HCT116 (cell line): Measurements from ENCODE around the gene SYNE2. TPM values are rescaled to one million over a fixed set of nuclear protein-coding genes. Genes with fewer than 3 reads are reported as not detected.

Source experiments
- ATAC-seq: fragments of 200-7000 bp; cut with Tn5 transposase; 2 replicates; pipeline ENCODE4 v1.9.1; 2020; ENCODE audit warnings: mild to moderate bottlenecking, moderate library complexity
- BruUV-seq: library from RNA; stranded (reverse); fragments of 400-500 nt; replicated peaks from 2 replicates; lab custom pipeline; 2021; lab: Mats Ljungman, UMichigan
- CTCF ChIA-PET: fragments of 300-600 bp; sonication (Branson Sonifier 250); formaldehyde crosslinking; loops from one replicate; lab custom pipeline; 2021; ENCODE audit warnings: antibody characterized with exemption; lab: Charles Lee
- POLR2A ChIA-PET: fragments of 300-600, 350-600 bp; sonication (Branson Sonifier 250); formaldehyde crosslinking; loops from one replicate; lab custom pipeline; 2021; ENCODE audit warnings: antibody characterized with exemption; lab: Charles Lee
- RAD21 ChIA-PET, 2 experiments: fragments of 300-600 bp; sonication (Branson Sonifier 250); formaldehyde crosslinking; loops; one replicate each; lab custom pipeline; 2023; ENCODE audit warnings: low total read pairs in 2 of 2; ENCODE audit not compliant: uncharacterized antibody in 2 of 2, unreplicated experiment in 2 of 2, low non-redundant PET in 1 of 2; lab: Charles Lee
- DNase-seq: peaks from one replicate; pipeline ENCODE4 v3.0.0-alpha.2; 2010; ENCODE audit warnings: low read depth, low spot score
- H2AFZ ChIP-seq: fragments of 200-600 bp; shearing (Covaris generic), sonication (generic); 2 replicates; pipeline ENCODE4 v1.6.1; 2017; ENCODE audit warnings: low read depth, mixed run types, mixed read lengths, antibody characterized with exemption, low read length; ENCODE audit not compliant: poor library complexity, severe bottlenecking
- H3K27ac ChIP-seq: 2 replicates; pipeline ENCODE4 v1.5.1; 2012; ENCODE audit warnings: low read depth, low read length
- H3K27me3 ChIP-seq: fragments of 200-600 bp; sonication (generic); 2 replicates; pipeline ENCODE4 v1.6.1; 2016; ENCODE audit warnings: mixed run types, low read length, mixed read lengths; ENCODE audit not compliant: insufficient read depth
- H3K36me3 ChIP-seq, 2 experiments: fragments of 200-500 bp in 1 of 2; fragments of 200-600 bp in 1 of 2; sonication (Bioruptor generic) in 1 of 2; sonication (generic) in 1 of 2; 2 replicates each; pipeline versions ENCODE4 v1.5.1 to v1.6.1; 2014 to 2016; ENCODE audit warnings: low read length in 2 of 2, inconsistent platforms in 1 of 2, mixed read lengths in 1 of 2, mixed run types in 1 of 2; ENCODE audit not compliant: insufficient read depth in 2 of 2, control insufficient read depth in 1 of 2
- H3K4me1 ChIP-seq, 2 experiments: fragments of 200-600 bp in 1 of 2; sonication (generic) in 1 of 2; 2 replicates each; pipeline versions ENCODE4 v1.5.1 to v1.6.1; 2012 to 2017; ENCODE audit warnings: low read length in 2 of 2, inconsistent platforms in 1 of 2, mild to moderate bottlenecking in 1 of 2, mixed read lengths in 1 of 2, mixed run types in 1 of 2, moderate library complexity in 1 of 2; ENCODE audit not compliant: insufficient read depth in 2 of 2, control insufficient read depth in 1 of 2
- H3K4me2 ChIP-seq: fragments of 200-600 bp; sonication (generic); 2 replicates; pipeline ENCODE4 v1.6.1; 2017; ENCODE audit warnings: mixed run types, low read length, mixed read lengths
- H3K4me3 ChIP-seq, 2 experiments: fragments of 200-600 bp in 1 of 2; sonication (generic) in 1 of 2; replicated peaks in 1 of 2; 2 replicates each; pipeline ENCODE4 v1.5.1; 2011 to 2016; ENCODE audit warnings: low read length in 2 of 2, control low read depth in 1 of 2, low read depth in 1 of 2, mild to moderate bottlenecking in 1 of 2, mixed read lengths in 1 of 2, mixed run types in 1 of 2
- H3K79me2 ChIP-seq: fragments of 200-600 bp; sonication (generic); 2 replicates; pipeline ENCODE4 v1.6.1; 2017; ENCODE audit warnings: mild to moderate bottlenecking, mixed run types, low read length, moderate library complexity, mixed read lengths; ENCODE audit not compliant: insufficient read depth
- H3K9ac ChIP-seq: fragments of 200-600 bp; sonication (generic); 2 replicates; pipeline ENCODE4 v1.6.1; 2016; ENCODE audit warnings: low read length, mixed read lengths
- H3K9me2 ChIP-seq: fragments of 200-600 bp; sonication (generic), shearing (Covaris generic); 2 replicates; pipeline ENCODE4 v1.6.1; 2017; ENCODE audit warnings: mixed run types, mild to moderate bottlenecking, moderate library complexity; ENCODE audit not compliant: insufficient read depth
- H3K9me3 ChIP-seq, 2 experiments: fragments of 200-500 bp in 1 of 2; fragments of 200-600 bp in 1 of 2; sonication (Bioruptor generic) in 1 of 2; sonication (generic) in 1 of 2; 2 replicates each; pipeline ENCODE4 v1.6.1; 2014 to 2017; ENCODE audit warnings: low read length in 2 of 2, mixed read lengths in 2 of 2, inconsistent platforms in 1 of 2, low read depth in 1 of 2, mild to moderate bottlenecking in 1 of 2, mixed run types in 1 of 2, moderate library complexity in 1 of 2; ENCODE audit not compliant: control insufficient read depth in 1 of 2, insufficient read depth in 1 of 2
- H4K20me1 ChIP-seq: fragments of 200-600 bp; sonication (generic), shearing (Covaris generic); 2 replicates; pipeline ENCODE4 v1.6.1; 2017; ENCODE audit warnings: mixed run types, mild to moderate bottlenecking, moderate library complexity; ENCODE audit not compliant: insufficient read depth
- CBX3 ChIP-seq: IDR thresholded peaks from 2 replicates; pipeline ENCODE4 v1.6.1; 2012; ENCODE audit warnings: low read depth
- CEBPB ChIP-seq: IDR thresholded peaks from 2 replicates; pipeline ENCODE4 v1.6.1; 2012; ENCODE audit warnings: low read depth
- CTCF ChIP-seq, 3 experiments: fragments of 200-600 bp in 1 of 3; sonication (generic) in 1 of 3; IDR thresholded peaks in 2 of 3; conservative IDR thresholded peaks in 1 of 3; 2 replicates each; pipeline ENCODE4 v1.5.1; 2012 to 2017; ENCODE audit warnings: low read depth in 2 of 3, low read length in 2 of 3, antibody characterized with exemption in 1 of 3, borderline replicate concordance in 1 of 3, control low read depth in 1 of 3, mild to moderate bottlenecking in 1 of 3, mixed read lengths in 1 of 3, mixed run types in 1 of 3, moderate library complexity in 1 of 3; ENCODE audit not compliant: insufficient read depth in 1 of 3
- EGR1 ChIP-seq: IDR thresholded peaks from 2 replicates; pipeline ENCODE4 v1.6.1; 2012; ENCODE audit warnings: low read depth
- EZH2 ChIP-seq: fragments of 200-600 bp; sonication (generic); IDR thresholded peaks from 2 replicates; pipeline ENCODE4 v1.6.1; 2017; ENCODE audit warnings: antibody characterized with exemption, mixed run types
- POLR2A ChIP-seq: IDR thresholded peaks from 2 replicates; pipeline ENCODE4 v1.7.0; 2011; ENCODE audit warnings: borderline replicate concordance; ENCODE audit not compliant: insufficient read depth, insufficient read length; ENCODE audit errors: extremely low read depth
- SIN3A ChIP-seq: IDR thresholded peaks from 2 replicates; pipeline ENCODE4 v1.6.1; 2012; ENCODE audit warnings: low read depth
- SP1 ChIP-seq: IDR thresholded peaks from 2 replicates; pipeline ENCODE4 v1.6.1; 2012; ENCODE audit warnings: low read depth
- SRF ChIP-seq: IDR thresholded peaks from 2 replicates; pipeline ENCODE4 v1.6.1; 2012; ENCODE audit warnings: low read depth
- TCF7L2 ChIP-seq: IDR thresholded peaks from 2 replicates; pipeline ENCODE4 v1.7.0; 2011; ENCODE audit warnings: borderline replicate concordance, inconsistent platforms; ENCODE audit not compliant: insufficient read depth, insufficient read length; ENCODE audit errors: extremely low read depth
- YY1 ChIP-seq: IDR thresholded peaks from 2 replicates; pipeline ENCODE4 v1.6.1; 2011; ENCODE audit warnings: low read length, low read depth, moderate library complexity, mild to moderate bottlenecking; ENCODE audit not compliant: insufficient replicate concordance; ENCODE audit errors: extremely low read depth
- ZFX ChIP-seq: fragments of 450-650 bp; IDR thresholded peaks from 2 replicates; pipeline ENCODE4 v1.6.1; 2017
- ZNF274 ChIP-seq: fragments of 200-500 bp; sonication (Bioruptor generic); IDR thresholded peaks from 2 replicates; pipeline ENCODE4 v1.6.1; 2014; ENCODE audit warnings: mild to moderate bottlenecking, low read depth, low read length, inconsistent platforms
- intact Hi-C: fragments of 100-400 bp; cut with micrococcal nuclease; formaldehyde crosslinking; loops from 2 replicates; pipeline ENCODE4 v1.10.0; 2022
- total RNA-seq: library from RNA; stranded (reverse); gene quantifications from one replicate; pipeline ENCODE4 v1.2.1, GENCODE V29; 2021; ENCODE audit not compliant: unreplicated experiment
- TF ChIP-seq, protein P1 (sequence below): IDR thresholded peaks from 2 replicates; pipeline ENCODE4 v1.6.1; 2012
- TF ChIP-seq, protein P2 (sequence below): IDR thresholded peaks from 2 replicates; pipeline ENCODE4 v1.6.1; 2012; ENCODE audit warnings: low read depth
- TF ChIP-seq, protein P3 (sequence below): IDR thresholded peaks from 2 replicates; pipeline ENCODE4 v1.6.1; 2012

SYNE2 gene
- total RNA-seq, 1 experiment from 2014 or later: 28.8 TPM

DNA sequence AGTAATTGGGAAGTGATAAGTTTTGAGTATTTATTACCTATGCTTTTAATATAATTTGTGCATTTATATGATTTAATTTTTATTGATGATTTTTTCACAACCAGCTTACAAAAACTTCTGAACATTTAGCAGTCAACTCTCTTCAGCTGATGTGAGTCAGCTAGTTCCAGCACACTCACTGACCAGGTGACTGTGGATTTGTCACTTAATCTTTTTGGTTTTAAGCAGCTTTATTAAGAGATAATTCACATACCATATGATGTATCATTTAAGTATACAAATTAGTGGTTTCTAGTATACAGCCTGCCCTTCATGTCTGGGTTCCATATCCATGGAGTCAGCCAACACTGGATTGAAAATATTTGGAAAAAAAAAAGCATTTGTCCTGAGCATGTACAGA, 103.5 kb downstream of the SYNE2 start:
- no peak for DNase-seq
- no peak for TF ChIP-seq SRF
- H3K9me3 ChIP-seq: no peaks in the 10 kb centered on the region
- no peaks in the 10 kb centered on the region for H4K20me1 ChIP-seq
- H3K4me2 ChIP-seq: no peak overlapping the region
- H3K36me3 ChIP-seq: no peaks in the 10 kb centered on the region
- H2AFZ ChIP-seq: no peak overlapping the region
- CTCF ChIA-PET: no interaction called here
- H3K4me3 ChIP-seq: no peak overlapping the region
- ATAC-seq: no peak
- no peaks in the 10 kb centered on the region for H3K27me3 ChIP-seq
- no peaks in the 10 kb centered on the region for H3K9me2 ChIP-seq
- no peaks in the 10 kb centered on the region for H3K4me1 ChIP-seq
- no peak overlapping the region for H3K27ac ChIP-seq
- no TSS peak for BruUV-seq
- intact Hi-C loops: no loop called here
- RAD21 ChIA-PET: no interaction called here
- POLR2A ChIA-PET: no interaction called here
- H3K9ac ChIP-seq: no peak overlapping the region
- no peaks in the 10 kb centered on the region for H3K79me2 ChIP-seq

DNA sequence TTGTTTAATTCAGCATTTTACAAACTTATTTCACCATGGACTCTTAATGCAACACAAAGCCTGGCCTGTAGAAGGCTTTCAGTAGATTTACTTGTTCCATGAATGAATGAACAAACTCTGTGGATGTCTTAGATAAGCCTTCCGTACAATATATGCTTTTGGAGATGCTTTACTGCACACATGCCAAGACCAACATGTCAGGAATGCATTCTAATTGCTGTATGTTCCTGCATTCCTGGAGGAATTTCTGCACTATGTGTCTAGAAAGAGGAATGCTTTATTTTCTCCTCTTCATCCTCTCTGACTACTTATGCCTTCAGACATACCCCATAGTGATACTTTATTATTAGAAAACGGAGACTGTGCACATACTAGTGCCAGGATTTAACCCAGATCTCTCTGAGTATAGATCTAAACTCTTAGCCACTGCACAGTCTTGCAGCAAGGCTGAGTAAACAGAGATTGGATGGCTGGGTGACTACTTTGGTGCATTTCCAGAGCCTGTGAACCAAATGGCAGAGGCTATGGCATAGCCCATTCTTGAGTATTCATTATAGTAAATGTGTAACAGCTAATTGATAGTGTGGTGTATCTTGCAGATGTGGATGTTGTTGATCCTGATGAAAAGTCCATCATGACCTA, 108.2 kb downstream of the SYNE2 start:
- H3K4me1 ChIP-seq: no peaks in the 10 kb centered on the region
- H3K9me3 ChIP-seq: no peaks in the 10 kb centered on the region
- RAD21 ChIA-PET: no interaction called here
- H3K27ac ChIP-seq: no peak overlapping the region
- TF ChIP-seq YY1 (no peak), POLR2A (no peak), TCF7L2 (no peak), EZH2 (no peak), ZFX (no peak), CEBPB (no peak), EGR1 (no peak), CBX3 (no peak), SIN3A (no peak), CTCF (IDR thresholded peaks at IDR 0.05 in 2 of 3, conservative IDR thresholded peaks at IDR 0.05 in 1 of 3; ENCODE audit: borderline replicate concordance in 1 of 3, insufficient read depth in 1 of 3, low read depth in 2 of 3, low read length in 2 of 3) (no peak), ZNF274 (no peak), SP1 (no peak), SRF (no peak)
- TF ChIP-seq, protein P1, sequence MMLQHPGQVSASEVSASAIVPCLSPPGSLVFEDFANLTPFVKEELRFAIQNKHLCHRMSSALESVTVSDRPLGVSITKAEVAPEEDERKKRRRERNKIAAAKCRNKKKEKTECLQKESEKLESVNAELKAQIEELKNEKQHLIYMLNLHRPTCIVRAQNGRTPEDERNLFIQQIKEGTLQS: no peak
- TF ChIP-seq, protein P2, sequence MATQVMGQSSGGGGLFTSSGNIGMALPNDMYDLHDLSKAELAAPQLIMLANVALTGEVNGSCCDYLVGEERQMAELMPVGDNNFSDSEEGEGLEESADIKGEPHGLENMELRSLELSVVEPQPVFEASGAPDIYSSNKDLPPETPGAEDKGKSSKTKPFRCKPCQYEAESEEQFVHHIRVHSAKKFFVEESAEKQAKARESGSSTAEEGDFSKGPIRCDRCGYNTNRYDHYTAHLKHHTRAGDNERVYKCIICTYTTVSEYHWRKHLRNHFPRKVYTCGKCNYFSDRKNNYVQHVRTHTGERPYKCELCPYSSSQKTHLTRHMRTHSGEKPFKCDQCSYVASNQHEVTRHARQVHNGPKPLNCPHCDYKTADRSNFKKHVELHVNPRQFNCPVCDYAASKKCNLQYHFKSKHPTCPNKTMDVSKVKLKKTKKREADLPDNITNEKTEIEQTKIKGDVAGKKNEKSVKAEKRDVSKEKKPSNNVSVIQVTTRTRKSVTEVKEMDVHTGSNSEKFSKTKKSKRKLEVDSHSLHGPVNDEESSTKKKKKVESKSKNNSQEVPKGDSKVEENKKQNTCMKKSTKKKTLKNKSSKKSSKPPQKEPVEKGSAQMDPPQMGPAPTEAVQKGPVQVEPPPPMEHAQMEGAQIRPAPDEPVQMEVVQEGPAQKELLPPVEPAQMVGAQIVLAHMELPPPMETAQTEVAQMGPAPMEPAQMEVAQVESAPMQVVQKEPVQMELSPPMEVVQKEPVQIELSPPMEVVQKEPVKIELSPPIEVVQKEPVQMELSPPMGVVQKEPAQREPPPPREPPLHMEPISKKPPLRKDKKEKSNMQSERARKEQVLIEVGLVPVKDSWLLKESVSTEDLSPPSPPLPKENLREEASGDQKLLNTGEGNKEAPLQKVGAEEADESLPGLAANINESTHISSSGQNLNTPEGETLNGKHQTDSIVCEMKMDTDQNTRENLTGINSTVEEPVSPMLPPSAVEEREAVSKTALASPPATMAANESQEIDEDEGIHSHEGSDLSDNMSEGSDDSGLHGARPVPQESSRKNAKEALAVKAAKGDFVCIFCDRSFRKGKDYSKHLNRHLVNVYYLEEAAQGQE: no peak
- TF ChIP-seq, protein P3, sequence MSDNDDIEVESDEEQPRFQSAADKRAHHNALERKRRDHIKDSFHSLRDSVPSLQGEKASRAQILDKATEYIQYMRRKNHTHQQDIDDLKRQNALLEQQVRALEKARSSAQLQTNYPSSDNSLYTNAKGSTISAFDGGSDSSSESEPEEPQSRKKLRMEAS: no peak
- BruUV-seq: no TSS peak
- DNase-seq (no peak), ATAC-seq (no peak)
- CTCF ChIA-PET: no interaction called here
- no peaks in the 10 kb centered on the region for H3K36me3 ChIP-seq
- H3K27me3 ChIP-seq: no peaks in the 10 kb centered on the region
- no peak overlapping the region for H3K4me2 ChIP-seq
- no peak overlapping the region for H2AFZ ChIP-seq
- intact Hi-C loops: no loop called here
- no peak overlapping the region for H3K9ac ChIP-seq
- H3K4me3 ChIP-seq: no peak overlapping the region
- H3K79me2 ChIP-seq: no peaks in the 10 kb centered on the region
- no peaks in the 10 kb centered on the region for H3K9me2 ChIP-seq
- POLR2A ChIA-PET: no interaction called here
- H4K20me1 ChIP-seq: no peaks in the 10 kb centered on the region
